ENCODE data around the gene TNFRSF25.

TNFRSF25 gene

GRCh38 chr1:6488602-6489382, 22.8 kb upstream of the TNFRSF25 start:
- no peaks in the 10 kb centered on the region for H3K27me3 ChIP-seq (ENCODE audit: insufficient read depth, low read length)

GRCh38 chr1:6487804-6488484, 22.0 kb upstream of the TNFRSF25 start:
- Histone ChIP-seq H3K9me3 (ENCODE audit: low read length) (no peaks in the 10 kb centered on the region), H3K27me3 (ENCODE audit: insufficient read depth, low read length) (no peaks in the 10 kb centered on the region)

More at GRCh38 chr1:6488602-6489382, 22.8 kb upstream of the TNFRSF25 start:
- Histone ChIP-seq H3K4me1 (ENCODE audit: insufficient read depth, low read length) (peaks cover 27% of the 10 kb centered on the region), H2AFZ (ENCODE audit: low read depth, low read length) (no peak overlapping the region), H3K9me3 (ENCODE audit: low read length) (no peaks in the 10 kb centered on the region), H3K36me3 (ENCODE audit: insufficient read depth, low read length) (no peaks in the 10 kb centered on the region), H3K4me3 (ENCODE audit: low read length) (no peak overlapping the region)

GRCh38 chr1:6486433-6487011, 20.5 kb upstream of the TNFRSF25 start:
- H3K27me3 ChIP-seq (ENCODE audit: insufficient read depth, low read length), result no peaks in the 10 kb centered on the region
- no peak overlapping the region for H2AFZ ChIP-seq (ENCODE audit: low read depth, low read length)
- H3K36me3 ChIP-seq (ENCODE audit: insufficient read depth, low read length), result no peaks in the 10 kb centered on the region
- no peaks in the 10 kb centered on the region for H3K9me3 ChIP-seq (ENCODE audit: low read length)
- H3K4me3 ChIP-seq (ENCODE audit: low read length), result no peak overlapping the region
- H3K4me1 ChIP-seq (ENCODE audit: insufficient read depth, low read length), result peaks cover 24% of the 10 kb centered on the region

More at GRCh38 chr1:6487804-6488484, 22.0 kb upstream of the TNFRSF25 start:
- H3K36me3 ChIP-seq (ENCODE audit: insufficient read depth, low read length), result no peaks in the 10 kb centered on the region
- no peak overlapping the region for H3K4me3 ChIP-seq (ENCODE audit: low read length)
- H2AFZ ChIP-seq (ENCODE audit: low read depth, low read length), result no peak overlapping the region
- H3K4me1 ChIP-seq (ENCODE audit: insufficient read depth, low read length), result peaks cover 27% of the 10 kb centered on the region

GRCh38 chr1:6485168-6486101, 19.5 kb upstream of the TNFRSF25 start:
- Histone ChIP-seq H3K9me3 (ENCODE audit: low read length) (no peaks in the 10 kb centered on the region), H3K27me3 (ENCODE audit: insufficient read depth, low read length) (no peaks in the 10 kb centered on the region), H3K36me3 (ENCODE audit: insufficient read depth, low read length) (no peaks in the 10 kb centered on the region), H3K4me3 (ENCODE audit: low read length) (peak overlapping the region; percentile 60), H3K4me1 (ENCODE audit: insufficient read depth, low read length) (peaks cover 18% of the 10 kb centered on the region), H2AFZ (ENCODE audit: low read depth, low read length) (peak overlapping the region; percentile 26)

GRCh38 chr1:6484826-6485167, 18.8 kb upstream of the TNFRSF25 start:
- Histone ChIP-seq H3K27me3 (ENCODE audit: insufficient read depth, low read length) (no peaks in the 10 kb centered on the region), H2AFZ (ENCODE audit: low read depth, low read length) (peak overlapping the region; percentile 26), H3K4me1 (ENCODE audit: insufficient read depth, low read length) (peaks cover 14% of the 10 kb centered on the region), H3K36me3 (ENCODE audit: insufficient read depth, low read length) (no peaks in the 10 kb centered on the region), H3K9me3 (ENCODE audit: low read length) (no peaks in the 10 kb centered on the region), H3K4me3 (ENCODE audit: low read length) (peak overlapping the region; percentile 60)

- H3K9me3 ChIP-seq (ENCODE audit: low read length), result no peaks in the 10 kb centered on the region
- H3K36me3 ChIP-seq (ENCODE audit: insufficient read depth, low read length), result no peaks in the 10 kb centered on the region
- peaks cover 14% of the 10 kb centered on the region for H3K4me1 ChIP-seq (ENCODE audit: insufficient read depth, low read length)
- no peaks in the 10 kb centered on the region for H3K27me3 ChIP-seq (ENCODE audit: insufficient read depth, low read length)
- H3K4me3 ChIP-seq (ENCODE audit: low read length), result no peak overlapping the region
- no peak overlapping the region for H2AFZ ChIP-seq (ENCODE audit: low read depth, low read length)
Measured at GRCh38 chr1:6483761-6484117, 17.8 kb upstream of the TNFRSF25 start.

- no peaks in the 10 kb centered on the region for H3K27me3 ChIP-seq (ENCODE audit: insufficient read depth, low read length)
- no peak overlapping the region for H3K4me3 ChIP-seq (ENCODE audit: low read length)
Measured at GRCh38 chr1:6483017-6483760, 17.2 kb upstream of the TNFRSF25 start.

DNA sequence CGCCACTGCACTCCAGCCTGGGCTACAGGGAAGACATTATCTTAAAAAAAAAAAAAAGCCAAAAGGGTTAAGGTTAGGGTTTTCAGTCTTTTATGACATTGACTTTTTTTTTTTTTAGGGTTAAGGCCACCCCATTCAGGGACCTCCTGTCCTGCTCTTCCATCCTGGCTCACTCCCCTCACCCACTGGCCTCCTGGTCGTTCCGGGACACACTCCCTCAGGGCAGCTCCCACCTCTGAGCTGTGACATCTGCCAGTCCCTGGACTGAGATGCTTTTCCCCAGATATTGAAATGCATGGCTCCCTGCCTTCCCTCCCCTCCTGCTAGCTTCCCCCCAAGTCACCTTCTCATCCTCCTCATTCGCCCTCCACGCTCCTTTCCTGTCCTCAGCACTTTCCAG, 15.8 kb upstream of the TNFRSF25 start:
- no peaks in the 10 kb centered on the region for H3K9me3 ChIP-seq (ENCODE audit: low read length)
- H2AFZ ChIP-seq (ENCODE audit: low read depth, low read length), result no peak overlapping the region
- H3K4me3 ChIP-seq (ENCODE audit: low read length), result no peak overlapping the region
- no peaks in the 10 kb centered on the region for H3K36me3 ChIP-seq (ENCODE audit: insufficient read depth, low read length)
- peaks cover 23% of the 10 kb centered on the region for H3K4me1 ChIP-seq (ENCODE audit: insufficient read depth, low read length)
- H3K27me3 ChIP-seq (ENCODE audit: insufficient read depth, low read length), result no peaks in the 10 kb centered on the region

More at GRCh38 chr1:6483017-6483760, 17.2 kb upstream of the TNFRSF25 start:
- H3K9me3 ChIP-seq (ENCODE audit: low read length), result no peaks in the 10 kb centered on the region
- H3K4me1 ChIP-seq (ENCODE audit: insufficient read depth, low read length), result peaks cover 14% of the 10 kb centered on the region
- H2AFZ ChIP-seq (ENCODE audit: low read depth, low read length), result no peak overlapping the region
- no peaks in the 10 kb centered on the region for H3K36me3 ChIP-seq (ENCODE audit: insufficient read depth, low read length)

DNA sequence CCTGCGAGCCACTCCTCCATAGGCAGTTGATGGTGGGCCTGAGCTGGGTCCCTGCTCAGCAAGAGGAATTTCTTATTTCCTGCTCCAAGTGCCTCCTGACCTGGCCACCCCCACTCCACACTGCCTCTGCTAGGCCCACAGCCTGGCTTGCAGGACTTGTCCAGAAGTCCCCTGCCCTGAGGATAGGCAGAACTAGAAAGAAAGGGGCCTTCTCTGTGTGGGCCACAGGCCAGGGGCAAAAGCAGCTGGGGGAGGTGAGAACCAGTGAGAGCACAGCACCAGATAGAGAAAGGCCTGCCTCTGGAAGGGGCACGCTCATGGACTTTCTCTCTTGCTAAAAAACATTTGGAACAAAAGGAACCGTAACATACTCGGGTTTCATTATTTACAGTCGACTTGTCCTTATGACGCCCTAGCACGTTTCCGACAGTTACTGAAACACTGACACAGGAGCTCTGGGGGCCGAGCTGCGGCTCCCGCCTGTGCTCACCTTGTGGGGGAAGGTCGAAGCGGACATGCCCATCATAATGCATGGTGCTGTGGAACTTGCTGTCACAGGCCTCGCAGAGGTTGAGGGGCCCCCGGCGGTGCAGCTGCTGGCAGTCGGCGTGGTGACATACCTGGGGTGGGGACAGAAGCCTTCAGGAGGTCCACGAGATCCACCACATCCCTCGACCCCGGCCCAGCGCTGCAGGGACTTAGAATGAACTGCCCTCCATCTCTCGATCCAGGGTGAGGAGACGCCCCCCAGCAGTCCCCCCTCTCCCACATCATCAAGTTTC, 11.3 kb upstream of the TNFRSF25 start:
- Histone ChIP-seq H3K9me3 (ENCODE audit: low read length) (no peaks in the 10 kb centered on the region), H3K36me3 (ENCODE audit: insufficient read depth, low read length) (peaks cover 14% of the 10 kb centered on the region), H3K27me3 (ENCODE audit: insufficient read depth, low read length) (no peaks in the 10 kb centered on the region), H2AFZ (ENCODE audit: low read depth, low read length) (no peak overlapping the region), H3K4me1 (ENCODE audit: insufficient read depth, low read length) (peaks cover 12% of the 10 kb centered on the region), H3K4me3 (ENCODE audit: low read length) (no peak overlapping the region)

DNA sequence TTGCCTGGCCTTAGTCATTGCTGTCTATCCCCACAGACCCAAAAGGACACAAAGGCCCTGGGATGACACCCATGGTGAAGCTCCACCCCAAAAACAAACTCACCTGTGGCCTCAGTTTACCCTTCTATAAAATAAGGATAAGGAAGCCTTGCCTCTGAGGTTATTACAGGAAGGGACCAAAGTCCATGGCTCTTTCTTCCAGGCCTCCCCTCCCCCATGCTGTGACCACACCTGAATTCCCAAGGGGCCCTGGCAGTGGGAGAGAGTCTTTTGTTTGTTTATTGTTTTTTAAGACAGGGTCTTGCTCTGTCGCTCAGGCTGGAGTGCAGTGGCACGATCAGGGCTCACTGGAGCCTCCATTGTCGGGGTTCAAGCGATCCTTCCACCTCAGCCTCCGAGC, 10.5 kb upstream of the TNFRSF25 start:
- H3K27me3 ChIP-seq (ENCODE audit: insufficient read depth, low read length), result no peaks in the 10 kb centered on the region
- no peak overlapping the region for H2AFZ ChIP-seq (ENCODE audit: low read depth, low read length)
- H3K4me1 ChIP-seq (ENCODE audit: insufficient read depth, low read length), result peaks cover 12% of the 10 kb centered on the region
- H3K4me3 ChIP-seq (ENCODE audit: low read length), result no peak overlapping the region
- H3K9me3 ChIP-seq (ENCODE audit: low read length), result no peaks in the 10 kb centered on the region
- peaks cover 21% of the 10 kb centered on the region for H3K36me3 ChIP-seq (ENCODE audit: insufficient read depth, low read length)

- Histone ChIP-seq H2AFZ (ENCODE audit: low read depth, low read length) (no peak overlapping the region), H3K9me3 (ENCODE audit: low read length) (no peaks in the 10 kb centered on the region), H3K4me1 (ENCODE audit: insufficient read depth, low read length) (peaks cover 12% of the 10 kb centered on the region), H3K4me3 (ENCODE audit: low read length) (no peak overlapping the region), H3K27me3 (ENCODE audit: insufficient read depth, low read length) (no peaks in the 10 kb centered on the region), H3K36me3 (ENCODE audit: insufficient read depth, low read length) (peaks cover 26% of the 10 kb centered on the region)
Measured at GRCh38 chr1:6475381-6476133, 9.6 kb upstream of the TNFRSF25 start.
